GM12891 (cell line): ENCODE results near the gene AK8.

Experiments used
- PAX5 ChIP-seq: IDR thresholded peaks from 2 replicates; pipeline ENCODE4 v1.6.1; 2011; ENCODE audit warnings: low read length, moderate library complexity, mild to moderate bottlenecking; ENCODE audit not compliant: insufficient read depth, severe bottlenecking
- POLR2A ChIP-seq: IDR thresholded peaks from 2 replicates; pipeline ENCODE4 v1.6.1; 2011; ENCODE audit warnings: low read depth, low read length, control low read depth
- SPI1 ChIP-seq: IDR thresholded peaks from 2 replicates; pipeline ENCODE4 v1.6.1; 2011; ENCODE audit warnings: low read depth, low read length, control low read depth

DNA sequence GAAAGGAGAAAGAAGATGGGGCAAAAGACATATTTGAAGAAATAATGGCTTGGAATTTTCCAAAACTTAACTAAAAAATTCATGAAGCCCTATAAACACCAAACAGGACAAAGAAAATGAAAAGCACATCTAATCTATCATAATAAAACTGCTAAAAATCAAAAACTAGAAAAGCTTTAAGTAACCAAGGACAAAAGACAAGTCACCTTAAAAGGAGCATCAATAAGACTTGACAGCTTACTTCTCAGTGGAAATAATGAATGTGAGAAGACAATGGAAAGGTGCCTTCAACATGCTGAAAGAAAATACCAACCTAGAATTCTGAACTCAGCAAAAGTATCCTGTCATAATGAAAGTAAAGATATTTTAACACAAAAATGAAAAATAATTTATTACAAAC, 180.9 kb downstream of the AK8 start:
- TF ChIP-seq SPI1 (no peak), POLR2A (no peak), PAX5 (no peak)
